Fibroblast of lung (primary cell): ENCODE measurements around the gene USP30.
"Not testable (repeated sequence)": the region's sequence is repeated elsewhere in the genome, so short reads cannot be mapped to it uniquely, and the experiment has no call there.

ENCODE experiments used
- CTCF ChIP-seq, 2 donors: IDR thresholded peaks in 1 of 2; conservative IDR thresholded peaks in 1 of 2; 1 replicate in 1 of 2; 2 replicates in 1 of 2; pipeline ENCODE4 v1.5.1; 2011 to 2012; ENCODE audit warnings: low read length in 2 of 2, control low read depth in 1 of 2, inconsistent platforms in 1 of 2, low read depth in 1 of 2, mild to moderate bottlenecking in 1 of 2
- EZH2 ChIP-seq: IDR thresholded peaks from 2 replicates; pipeline ENCODE4 v1.5.1; 2012; ENCODE audit warnings: low read length, control low read depth, mild to moderate bottlenecking; ENCODE audit errors: missing control alignments

- TF ChIP-seq CTCF (conservative IDR thresholded peaks at IDR 0.05 in 1 of 2, IDR thresholded peaks at IDR 0.05 in 1 of 2; ENCODE audit: low read depth in 1 of 2, low read length in 2 of 2); EZH2: not testable (repeated sequence)
Observed at GRCh38 chr12:109054124-109054513, 1.7 kb downstream of the USP30 start.
